NCI-H82 (cell line): ENCODE results near the gene SERINC4.
A peak's percentile ranks its signal among the peaks of the same experiment; 100 is the strongest.
"Not testable (repeated sequence)": the region's sequence is repeated elsewhere in the genome, so short reads cannot be mapped to it uniquely, and the experiment has no call there.

ENCODE experiments used
- DNase-seq: peaks from one replicate; lab custom pipeline; 2025; lab: John Stamatoyannopoulos, UW

The SERINC4 gene

GRCh38 chr15:43799945-43800285 lies at the start of gene SERINC4:
Gene SERINC4 (minus strand): TSS chr15:43800220. CDS start chr15:43799986, 234 bp downstream.
- peak; percentile 97 for DNase-seq

DNA sequence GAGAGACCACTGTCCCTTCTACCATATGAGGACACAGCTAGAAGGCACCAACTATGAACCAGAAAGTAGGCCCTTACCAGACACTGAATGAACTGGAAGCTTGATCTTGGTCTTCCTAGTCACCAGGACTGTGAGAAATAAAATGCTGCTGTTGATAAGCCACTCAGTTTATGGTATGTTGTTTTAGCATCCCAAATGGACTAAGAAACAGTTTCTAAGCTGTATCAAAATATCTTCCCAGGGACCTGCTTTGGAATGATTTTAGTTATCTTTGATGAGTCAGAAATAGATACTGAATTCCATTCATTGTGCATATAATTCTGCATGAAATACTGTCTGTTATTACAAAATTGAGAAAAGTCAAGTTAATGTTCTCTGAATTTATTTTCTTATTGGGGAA lies 45.4 kb upstream of the SERINC4 start:
- no peak for DNase-seq

DNA sequence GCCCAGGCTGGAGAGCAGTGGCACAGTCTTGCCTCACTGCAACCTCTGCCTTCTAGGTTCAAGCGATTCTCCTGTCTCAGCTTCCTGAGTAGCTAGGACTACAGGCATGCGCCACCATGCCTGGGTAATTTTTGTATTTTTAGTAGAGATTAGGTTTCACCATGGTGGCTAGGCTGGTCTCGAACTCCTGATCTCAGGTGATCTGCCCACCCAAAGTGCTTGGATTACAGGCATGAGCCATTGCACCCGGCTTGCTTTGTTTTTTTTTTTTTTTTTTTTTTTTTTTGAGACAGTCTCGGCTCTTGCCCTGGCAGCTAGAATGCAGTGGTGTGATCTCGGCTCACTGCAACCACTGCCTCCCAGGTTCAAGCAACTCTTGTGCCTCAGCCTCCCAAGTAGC lies 32.5 kb upstream of the SERINC4 start:
- not testable (repeated sequence) for DNase-seq

- not testable (repeated sequence) for DNase-seq
These were observed 31.6 kb upstream of the SERINC4 start for GRCh38 chr15:43831519-43832052.

GRCh38 chr15:43830691-43831275 lies 30.8 kb upstream of the SERINC4 start:
- DNase-seq = not testable (repeated sequence)

DNA sequence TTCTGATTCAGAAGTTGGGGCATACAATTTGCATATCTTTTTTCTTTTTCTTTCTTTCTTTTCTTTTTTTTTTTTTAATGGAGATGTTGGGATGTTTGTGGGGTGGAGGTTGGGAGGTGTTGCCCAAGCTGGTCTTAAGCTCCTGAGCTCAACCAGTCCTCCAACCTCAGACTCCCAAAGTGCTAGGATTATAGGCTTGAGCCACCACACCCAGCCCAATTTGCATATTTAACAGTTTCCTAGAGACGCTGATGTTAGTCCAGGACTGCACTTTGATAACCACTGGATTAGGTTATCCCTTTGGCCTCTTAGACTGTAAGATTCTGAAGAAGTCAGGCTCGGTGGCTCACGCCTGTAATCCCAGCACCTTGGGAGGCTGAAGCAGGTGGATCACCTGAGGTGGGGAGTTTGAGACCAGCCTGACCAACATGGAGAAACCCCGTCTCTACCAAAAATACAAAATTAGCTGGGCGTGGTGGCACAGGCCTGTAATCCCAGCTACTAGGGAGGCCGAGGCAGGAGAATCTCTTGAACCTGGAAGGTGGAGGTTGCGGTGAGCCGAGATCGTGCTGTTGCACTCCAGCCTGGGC lies 30.0 kb upstream of the SERINC4 start:
- DNase-seq = peak; percentile 50

DNA sequence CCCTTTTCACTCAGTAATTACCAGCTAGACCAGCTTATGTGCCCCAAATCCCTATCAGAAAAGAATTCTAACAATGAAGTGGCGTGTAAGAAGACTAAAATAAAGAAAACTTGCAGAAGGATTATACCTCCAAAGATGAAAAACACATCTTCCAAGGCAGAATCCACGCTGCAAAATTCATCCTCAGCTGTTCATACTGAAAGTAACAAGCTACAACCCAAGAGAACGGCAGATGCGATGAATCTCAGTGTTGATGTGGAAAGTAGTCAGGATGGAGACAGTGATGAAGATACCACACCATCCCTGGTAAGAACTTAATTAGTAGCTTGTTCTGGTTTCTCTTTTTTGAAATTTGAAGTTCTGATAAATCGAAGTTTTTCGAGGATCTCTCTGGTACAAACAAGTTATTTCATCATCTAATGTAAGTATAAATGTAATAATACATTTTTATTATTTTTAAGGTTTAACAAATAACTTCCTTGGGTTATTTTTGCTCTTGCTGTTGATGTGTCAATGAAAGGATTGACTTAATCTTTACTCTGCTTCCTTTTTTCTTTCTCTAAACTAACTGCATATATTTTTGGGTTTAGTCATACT lies 28.1 kb upstream of the SERINC4 start:
- peak; percentile 54 for DNase-seq

GRCh38 chr15:43826508-43827341 lies 26.7 kb upstream of the SERINC4 start, which contains the start of gene WDR76:
Gene WDR76 (plus strand): TSS chr15:43827002. CDS start chr15:43827033, 31 bp downstream.
- DNase-seq = peak; percentile 99

DNA sequence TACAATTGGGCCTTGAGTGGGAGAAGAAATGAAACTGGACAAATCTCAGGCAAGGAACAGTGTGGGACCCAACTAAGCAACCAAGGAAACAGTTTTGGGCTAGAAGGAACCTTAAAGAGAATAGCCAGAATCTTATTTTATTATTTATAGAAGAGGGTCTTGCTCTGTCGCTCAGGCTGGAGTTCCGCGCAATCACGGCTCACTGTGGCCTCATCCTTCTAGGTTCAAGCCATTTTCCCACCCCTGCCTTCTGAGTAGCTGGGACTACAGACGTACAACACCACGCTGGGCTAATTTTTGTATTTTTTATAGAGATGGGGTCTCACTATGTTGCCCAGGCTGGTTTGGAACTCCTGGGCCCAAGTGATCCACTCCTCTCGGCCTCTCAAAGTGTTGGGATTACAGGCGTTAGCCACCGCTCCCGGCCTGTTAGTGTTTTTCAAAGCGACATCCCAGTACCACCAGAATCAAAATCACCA lies 26.0 kb upstream of the SERINC4 start:
- no peak for DNase-seq

- DNase-seq = not testable (repeated sequence)
These were observed 25.3 kb upstream of the SERINC4 start for GRCh38 chr15:43825305-43825704.

DNA sequence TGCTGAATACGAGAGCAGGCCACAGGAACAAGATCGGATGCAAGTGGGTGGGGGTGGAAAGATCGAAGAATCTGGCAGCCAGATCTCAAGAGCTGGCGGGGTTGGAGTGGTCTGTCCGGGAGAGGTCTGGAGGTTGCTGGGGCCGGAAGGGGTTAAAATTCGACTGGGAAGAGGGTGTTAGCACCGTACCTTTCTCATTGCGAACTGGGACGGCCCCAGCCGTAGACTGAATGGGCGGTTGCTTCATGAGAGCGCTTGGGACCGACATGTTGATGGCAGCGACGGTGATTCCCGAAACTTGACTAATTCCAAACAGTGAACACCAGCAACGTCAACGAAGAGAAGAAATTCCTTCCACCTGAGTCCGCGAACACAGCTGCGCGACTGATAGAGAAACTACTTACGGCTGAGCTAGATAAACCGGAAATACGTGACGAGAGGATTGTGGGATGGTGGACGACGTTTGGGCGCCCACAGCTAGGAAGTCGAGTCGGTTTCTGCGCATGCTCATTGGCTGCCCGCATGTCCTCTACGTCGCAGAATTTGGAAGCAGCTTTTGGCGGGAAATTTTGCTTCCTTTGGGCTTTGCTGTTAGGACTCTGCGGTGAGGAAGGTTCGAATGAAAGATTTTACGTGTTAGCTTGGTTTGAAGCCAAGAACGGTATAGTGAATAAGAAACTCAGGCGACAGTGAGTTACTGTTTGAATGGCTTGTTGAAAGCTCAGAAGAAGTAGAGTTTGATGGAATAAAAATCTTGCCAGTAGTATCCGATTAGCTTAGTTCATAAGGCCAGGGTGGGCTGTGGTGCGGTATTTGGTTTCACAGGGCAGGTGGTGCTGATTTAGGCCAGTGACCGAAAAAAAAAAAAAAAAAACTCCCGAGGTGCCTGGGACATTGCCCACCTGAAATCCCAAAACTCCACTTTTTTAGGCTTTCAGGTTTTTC lies 24.6 kb upstream of the SERINC4 start, which contains the start of gene MFAP1:
MFAP1 (minus strand) TSS at position 389 of the 945 bp plus-strand sequence; CDS start at position 268, 121 bp downstream.
- peak; percentile 99 for DNase-seq

- DNase-seq = no peak
These were observed 21.5 kb upstream of the SERINC4 start for GRCh38 chr15:43821505-43821904.

GRCh38 chr15:43815064-43815463 lies 15.0 kb upstream of the SERINC4 start:
- not testable (repeated sequence) for DNase-seq

GRCh38 chr15:43808960-43809678 lies 9.1 kb upstream of the SERINC4 start:
- DNase-seq = no peak

GRCh38 chr15:43808435-43808950 lies 8.5 kb upstream of the SERINC4 start:
- DNase-seq = no peak

- not testable (repeated sequence) for DNase-seq
These were observed 2.7 kb upstream of the SERINC4 start for GRCh38 chr15:43802676-43803075.

DNA sequence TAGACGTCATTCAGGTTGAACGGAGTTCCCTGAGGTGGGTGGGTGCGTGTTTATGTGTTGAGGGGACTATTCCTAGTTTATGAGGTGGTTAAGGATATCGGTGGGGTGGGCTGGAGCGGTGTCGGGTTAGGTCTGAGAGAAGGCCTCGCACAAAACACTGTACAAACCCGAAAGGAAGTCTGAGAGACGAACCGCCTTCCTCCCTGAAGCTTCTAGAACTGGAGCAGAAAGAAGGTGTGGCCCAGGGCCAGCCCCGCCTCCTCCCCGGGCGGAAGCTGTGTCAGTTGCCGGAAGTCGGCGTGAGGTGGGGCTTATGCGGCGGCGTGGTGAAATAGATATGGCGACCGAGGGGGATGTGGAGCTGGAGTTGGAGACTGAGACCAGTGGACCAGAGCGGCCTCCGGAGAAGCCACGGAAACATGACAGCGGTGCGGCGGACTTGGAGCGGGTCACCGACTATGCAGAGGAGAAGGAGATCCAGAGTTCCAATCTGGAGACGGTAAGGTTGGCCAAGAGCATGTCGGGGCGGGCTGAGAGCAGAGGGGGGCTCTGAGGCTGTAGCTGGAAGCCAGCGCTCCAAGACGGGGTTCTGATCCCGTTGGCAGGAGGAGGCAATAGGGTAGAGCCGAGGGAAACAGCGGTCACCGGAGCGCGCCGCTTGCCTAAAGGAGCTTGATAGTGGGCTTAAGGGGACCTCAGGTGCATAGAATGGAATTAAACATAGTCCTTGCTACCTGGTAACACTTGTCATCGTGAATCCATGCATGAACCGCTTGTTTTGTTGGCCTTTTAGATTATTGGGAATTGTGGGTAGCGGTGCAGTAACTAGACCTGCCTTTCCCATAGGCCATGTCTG lies 494 bp upstream of the SERINC4 start, which contains the start of gene HYPK:
HYPK (plus strand) TSS at position 314 of the 856 bp plus-strand sequence; CDS start at position 338, 24 bp downstream.
- DNase-seq = peak; percentile 97

DNA sequence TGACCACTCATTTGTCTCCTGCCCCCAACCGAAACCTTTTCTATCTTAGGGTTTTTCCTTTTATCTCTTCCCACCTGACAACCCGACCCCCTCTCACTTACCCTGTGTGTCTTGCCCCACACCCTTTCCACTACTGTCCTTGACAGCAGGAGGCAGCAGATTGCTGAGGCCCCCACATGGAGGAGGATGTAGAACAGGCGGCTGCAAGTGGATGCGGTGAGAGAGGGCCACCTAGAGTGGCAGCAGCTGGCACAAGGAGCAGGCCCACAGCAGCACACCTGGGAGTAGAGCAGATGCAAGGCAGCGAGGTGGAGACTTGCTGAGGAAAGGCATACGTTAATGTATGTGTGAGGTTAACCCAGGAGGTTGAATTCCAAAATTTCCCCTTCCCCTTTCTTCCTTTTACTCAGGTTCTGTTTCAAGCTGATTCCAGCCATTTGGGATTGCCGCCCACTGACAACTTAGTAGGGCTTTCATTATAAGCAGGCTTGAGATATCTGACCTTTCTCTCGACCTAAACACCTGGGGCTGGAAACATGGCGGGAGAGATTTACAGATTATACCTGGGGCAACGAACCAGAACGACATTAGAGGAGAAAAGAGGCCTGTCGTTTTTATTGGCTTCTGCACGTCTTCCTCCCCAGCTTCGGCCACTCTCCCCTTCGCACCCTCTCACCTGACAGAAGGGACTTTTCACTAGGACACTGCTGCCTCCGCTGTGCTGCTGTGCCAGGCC lies 643 bp downstream of the SERINC4 start:
- DNase-seq = peak; percentile 88
